Astrocyte (in vitro differentiated cells and primary cell): ENCODE results near the gene ATP6V0B.

Source experiments
- EZH2 ChIP-seq: IDR thresholded peaks from 2 replicates; pipeline ENCODE4 v1.6.1; 2012; ENCODE audit warnings: mild to moderate bottlenecking, low read length, inconsistent platforms; ENCODE audit not compliant: insufficient read depth
- TF ChIP-seq, protein P1 (sequence below): IDR thresholded peaks from 2 replicates; pipeline ENCODE4 v1.5.1; 2011; ENCODE audit warnings: low read depth, mild to moderate bottlenecking, inconsistent platforms, low read length, moderate library complexity; ENCODE audit not compliant: insufficient read depth

DNA sequence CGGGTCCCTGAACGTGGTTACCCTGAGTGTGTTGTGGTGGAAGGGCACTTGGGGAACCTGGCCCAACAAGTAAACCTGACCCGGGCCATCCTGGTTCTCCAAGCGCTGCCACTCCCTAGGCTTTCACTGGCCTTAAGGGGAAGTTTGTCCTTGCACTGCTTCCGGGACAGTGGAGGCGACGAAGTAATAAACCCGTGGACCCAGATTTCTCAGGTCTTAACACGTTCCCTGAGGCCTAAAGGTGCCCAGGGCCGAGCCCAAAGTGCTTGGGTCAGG, 16.4 kb downstream of the ATP6V0B start:
- TF ChIP-seq, protein P1, sequence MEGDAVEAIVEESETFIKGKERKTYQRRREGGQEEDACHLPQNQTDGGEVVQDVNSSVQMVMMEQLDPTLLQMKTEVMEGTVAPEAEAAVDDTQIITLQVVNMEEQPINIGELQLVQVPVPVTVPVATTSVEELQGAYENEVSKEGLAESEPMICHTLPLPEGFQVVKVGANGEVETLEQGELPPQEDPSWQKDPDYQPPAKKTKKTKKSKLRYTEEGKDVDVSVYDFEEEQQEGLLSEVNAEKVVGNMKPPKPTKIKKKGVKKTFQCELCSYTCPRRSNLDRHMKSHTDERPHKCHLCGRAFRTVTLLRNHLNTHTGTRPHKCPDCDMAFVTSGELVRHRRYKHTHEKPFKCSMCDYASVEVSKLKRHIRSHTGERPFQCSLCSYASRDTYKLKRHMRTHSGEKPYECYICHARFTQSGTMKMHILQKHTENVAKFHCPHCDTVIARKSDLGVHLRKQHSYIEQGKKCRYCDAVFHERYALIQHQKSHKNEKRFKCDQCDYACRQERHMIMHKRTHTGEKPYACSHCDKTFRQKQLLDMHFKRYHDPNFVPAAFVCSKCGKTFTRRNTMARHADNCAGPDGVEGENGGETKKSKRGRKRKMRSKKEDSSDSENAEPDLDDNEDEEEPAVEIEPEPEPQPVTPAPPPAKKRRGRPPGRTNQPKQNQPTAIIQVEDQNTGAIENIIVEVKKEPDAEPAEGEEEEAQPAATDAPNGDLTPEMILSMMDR: no peak
- TF ChIP-seq EZH2: no peak
